HG03457 (cell line): ENCODE data around the gene CLN5.
"Not testable (repeated sequence)": the region's sequence is repeated elsewhere in the genome, so short reads cannot be mapped to it uniquely, and the experiment has no call there.

Experiments used
- ATAC-seq: cut with Tn5 transposase; IDR thresholded peaks from one replicate; pipeline ENCODE4 v1.9.1; 2021; ENCODE audit warnings: moderate number of reproducible peaks; ENCODE audit not compliant: unreplicated experiment

The CLN5 gene

DNA sequence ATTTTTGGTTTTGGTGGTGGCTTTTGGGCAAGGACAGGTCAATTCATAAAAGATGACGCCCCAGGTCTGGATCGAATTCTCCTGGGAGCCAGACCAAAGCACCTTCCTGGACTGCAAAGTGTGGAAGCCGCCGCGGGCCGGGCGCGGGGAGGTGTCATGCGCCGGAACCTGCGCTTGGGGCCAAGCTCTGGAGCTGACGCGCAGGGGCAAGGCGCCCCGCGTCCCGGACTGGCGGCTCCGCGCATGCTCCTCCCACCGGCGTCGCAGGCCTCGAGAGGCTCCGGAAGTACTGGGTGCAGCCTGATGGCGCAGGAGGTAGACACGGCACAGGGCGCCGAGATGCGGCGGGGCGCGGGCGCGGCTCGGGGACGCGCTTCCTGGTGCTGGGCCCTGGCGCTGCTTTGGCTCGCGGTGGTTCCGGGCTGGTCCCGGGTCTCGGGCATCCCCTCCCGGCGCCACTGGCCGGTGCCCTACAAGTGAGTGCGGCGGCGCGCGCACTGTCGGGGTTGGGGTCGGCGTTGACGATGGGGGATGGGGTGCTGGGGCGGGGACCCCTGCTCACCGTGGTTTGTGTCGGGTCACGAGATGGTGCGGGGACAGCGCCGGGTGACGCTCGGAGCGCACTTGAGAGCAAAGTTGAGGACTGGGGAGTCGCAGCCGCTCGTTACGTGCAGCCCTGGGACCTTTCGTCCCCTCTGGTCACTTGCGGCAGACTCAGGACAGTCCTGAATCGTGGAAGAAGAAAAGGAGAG, at the start of gene CLN5:
Gene CLN5, plus strand, starts transcription at position 286 of the 752 bp plus-strand sequence. Its CDS starts 18 bp downstream, at position 304.
- peak; percentile 96 for ATAC-seq

DNA sequence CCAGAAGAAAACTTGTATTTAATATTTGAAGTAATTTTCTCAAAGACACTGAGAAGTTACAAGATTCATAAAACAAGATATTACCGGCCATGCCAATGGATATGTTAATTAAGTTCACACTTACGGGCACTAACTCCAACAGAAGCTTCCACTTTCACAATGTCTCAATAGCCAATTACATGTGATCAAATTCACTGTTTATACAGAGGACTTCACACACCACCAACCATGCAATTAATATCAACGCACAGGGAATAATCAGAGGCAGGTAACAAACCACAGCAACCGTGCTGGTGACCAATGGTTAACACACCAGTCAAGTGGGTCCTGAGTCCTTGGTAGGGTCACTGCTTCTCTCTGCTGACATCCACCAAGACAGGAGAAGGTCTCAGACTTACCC, 49.5 kb upstream of the CLN5 start:
- ATAC-seq = no peak

DNA sequence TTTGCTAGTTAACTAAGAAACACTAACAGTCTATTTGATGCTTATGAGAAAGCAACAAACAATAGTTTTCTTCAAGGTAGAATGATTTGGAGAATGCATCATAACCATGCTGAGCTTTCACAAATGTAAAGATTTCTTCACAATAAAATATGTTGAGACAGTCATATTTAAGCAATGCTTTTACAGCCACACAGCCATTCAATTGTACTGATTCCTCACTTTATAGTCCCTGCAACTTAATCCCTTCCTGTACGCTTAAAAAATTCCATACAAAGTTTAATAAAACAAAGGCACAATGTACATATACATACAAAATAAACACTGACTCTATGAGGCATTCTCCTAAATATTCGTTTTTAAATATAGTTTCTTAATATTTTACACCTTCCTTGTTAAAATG, 48.2 kb upstream of the CLN5 start:
- no peak for ATAC-seq

DNA sequence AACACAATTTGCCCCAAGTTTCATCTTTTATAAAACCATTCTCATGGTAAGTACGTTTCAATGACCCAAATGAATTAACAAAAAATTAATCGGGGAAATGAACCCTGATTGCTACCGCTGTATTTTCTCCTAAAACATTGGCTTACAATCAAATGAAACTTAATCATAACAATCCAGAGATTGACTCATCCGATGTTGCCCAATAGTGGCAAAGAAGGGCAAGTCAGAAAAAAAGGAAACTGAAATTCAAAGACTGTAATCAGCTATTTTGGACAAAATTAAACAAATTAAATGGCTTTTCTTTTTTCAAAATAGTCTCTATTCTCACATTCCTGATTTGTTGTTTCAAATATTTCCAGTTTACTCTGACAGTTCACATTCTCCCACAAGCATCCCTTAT, 47.4 kb upstream of the CLN5 start:
- no peak for ATAC-seq

DNA sequence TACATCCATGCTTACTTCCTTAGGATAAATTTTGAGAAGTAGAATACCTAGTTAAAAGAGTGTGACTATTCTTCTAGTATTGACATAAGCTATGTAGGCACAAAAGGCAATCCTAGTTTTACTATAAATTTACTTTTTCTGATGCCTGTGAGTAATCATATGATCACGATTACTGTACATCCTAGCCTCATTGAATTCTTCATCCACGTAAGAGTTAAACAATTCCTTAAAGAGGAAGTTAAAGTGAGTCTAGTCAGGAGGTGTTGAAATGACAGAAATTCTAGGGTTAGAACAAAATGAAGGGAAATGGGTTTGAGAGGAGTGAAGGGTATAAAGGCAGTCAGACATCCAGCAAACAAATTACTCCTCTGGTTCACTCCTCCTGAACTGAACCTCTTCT, 43.7 kb upstream of the CLN5 start, which contains the start of gene ACOD1:
Gene ACOD1, plus strand, starts transcription at position 363 of the 400 bp plus-strand sequence. CDS start 48 bp downstream, outside the sequence.
- ATAC-seq = no peak

DNA sequence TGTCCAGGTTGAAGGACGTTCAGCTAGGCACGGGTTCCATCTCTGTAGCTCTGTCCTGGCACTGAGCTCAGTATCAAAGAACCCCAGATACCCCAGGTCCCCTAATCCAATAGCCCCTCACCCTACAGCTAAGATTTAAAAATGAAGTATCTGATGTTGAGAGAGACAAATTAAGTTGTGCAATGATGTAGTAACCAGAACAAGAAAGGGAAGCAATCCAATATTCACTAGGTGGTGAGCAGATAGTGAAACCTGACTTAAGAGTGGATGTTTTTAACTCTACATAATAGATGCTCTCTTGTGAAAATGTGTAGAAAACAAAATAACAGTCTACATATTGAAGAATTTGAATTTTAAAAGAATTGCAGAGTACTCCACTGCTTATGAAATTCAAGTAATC, 41.8 kb upstream of the CLN5 start:
- ATAC-seq = no peak

DNA sequence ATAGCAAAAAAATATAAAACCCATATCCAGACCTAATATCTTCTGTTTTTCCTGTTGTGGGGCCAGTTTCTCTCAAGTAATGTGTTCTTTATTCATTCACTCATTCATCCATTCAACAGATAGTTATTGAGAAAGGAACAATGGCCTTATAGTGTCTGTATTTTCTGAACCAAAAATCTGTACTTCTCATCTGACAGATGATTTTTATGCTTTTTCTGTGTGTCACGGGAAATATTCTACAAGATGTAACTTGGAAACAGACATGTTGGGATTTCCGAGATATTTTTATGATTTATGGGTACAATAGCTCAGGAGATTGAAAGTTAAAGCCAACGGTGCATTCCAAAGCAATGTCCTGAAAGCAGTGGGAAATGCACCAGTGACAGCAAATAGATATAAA, 37.9 kb upstream of the CLN5 start:
- no peak for ATAC-seq

DNA sequence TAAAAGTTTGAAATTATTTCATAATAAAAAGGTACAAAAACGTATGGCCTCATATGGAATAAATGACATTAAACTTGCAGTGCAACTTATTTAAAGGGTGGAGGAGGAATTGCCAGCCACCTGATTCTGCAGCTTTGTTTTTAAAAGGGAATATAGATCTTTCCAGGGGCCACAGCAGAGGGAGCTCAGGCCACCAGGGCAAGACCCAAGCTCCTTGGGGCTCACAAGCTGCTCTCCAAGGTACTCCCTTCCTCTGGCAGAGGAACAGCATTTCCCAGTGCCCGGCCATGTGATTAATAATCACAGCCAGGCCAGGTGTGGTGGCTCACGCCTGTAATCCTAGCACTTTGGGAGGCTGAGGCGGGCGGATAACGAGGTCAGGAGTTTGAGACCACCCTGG, 37.3 kb upstream of the CLN5 start:
- ATAC-seq = no peak

DNA sequence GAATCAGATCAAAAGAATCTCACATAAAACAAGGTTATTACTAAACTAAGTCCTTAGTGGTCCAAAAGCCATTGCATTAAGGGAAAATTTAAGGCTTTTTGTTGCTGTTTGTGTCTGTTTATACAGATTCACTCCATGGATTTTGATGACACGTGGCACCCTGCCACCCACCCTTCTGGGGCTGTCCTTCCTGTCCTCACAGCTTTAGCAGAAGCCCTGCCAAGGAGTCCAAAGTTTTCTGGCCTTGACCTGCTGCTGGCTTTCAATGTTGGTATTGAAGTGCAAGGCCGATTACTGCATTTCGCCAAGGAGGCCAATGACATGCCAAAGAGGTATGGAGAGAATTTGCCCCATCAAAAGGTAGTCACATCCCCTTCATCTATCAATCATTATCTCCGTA, 36.7 kb upstream of the CLN5 start:
- ATAC-seq = no peak

DNA sequence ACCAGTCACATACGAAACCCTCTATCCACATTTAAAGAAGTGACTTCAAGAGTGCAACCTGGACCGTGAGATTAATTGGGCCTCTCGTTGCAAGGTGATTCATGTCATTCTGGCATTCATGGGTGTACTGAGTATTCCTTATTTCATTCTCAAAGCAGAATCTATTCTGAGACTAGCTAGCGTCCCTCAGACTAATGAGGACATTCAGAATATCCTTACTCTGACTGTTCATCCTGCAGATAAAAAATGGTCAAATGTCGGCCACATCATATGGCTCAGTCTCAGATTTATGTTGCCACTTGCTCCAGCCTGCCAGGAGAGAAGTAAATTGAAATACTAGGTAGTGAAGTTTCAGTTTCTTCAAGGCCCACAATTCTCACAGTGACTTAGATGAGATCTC, 36.2 kb upstream of the CLN5 start:
- ATAC-seq = no peak

DNA sequence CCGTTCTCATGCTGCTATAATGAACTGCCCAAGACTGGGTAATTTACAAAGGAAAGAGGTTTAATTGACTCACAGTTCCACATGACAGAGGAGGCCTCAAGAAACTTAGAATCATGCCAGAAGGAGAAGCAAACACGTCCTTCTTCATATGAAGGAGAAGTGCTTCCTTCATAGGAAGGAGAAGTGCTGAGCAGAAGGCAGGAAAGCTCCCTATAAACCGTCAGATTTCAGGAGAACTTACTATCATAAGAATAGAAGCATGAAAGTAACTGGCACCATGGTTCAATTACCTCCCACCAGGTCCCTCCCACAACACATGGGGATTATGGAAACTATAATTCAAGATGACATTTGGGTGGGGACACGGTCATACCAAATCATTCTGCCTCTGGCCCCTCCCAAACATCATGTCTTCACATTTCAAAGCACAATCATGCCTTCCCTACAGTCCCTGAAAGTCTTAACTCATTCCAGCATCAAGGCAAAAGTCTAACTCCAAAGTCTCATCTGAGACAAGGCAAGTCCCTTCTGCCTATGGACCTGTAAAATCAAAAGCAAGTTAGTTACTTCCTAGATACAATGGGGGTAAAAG, 32.9 kb upstream of the CLN5 start:
- ATAC-seq = no peak

DNA sequence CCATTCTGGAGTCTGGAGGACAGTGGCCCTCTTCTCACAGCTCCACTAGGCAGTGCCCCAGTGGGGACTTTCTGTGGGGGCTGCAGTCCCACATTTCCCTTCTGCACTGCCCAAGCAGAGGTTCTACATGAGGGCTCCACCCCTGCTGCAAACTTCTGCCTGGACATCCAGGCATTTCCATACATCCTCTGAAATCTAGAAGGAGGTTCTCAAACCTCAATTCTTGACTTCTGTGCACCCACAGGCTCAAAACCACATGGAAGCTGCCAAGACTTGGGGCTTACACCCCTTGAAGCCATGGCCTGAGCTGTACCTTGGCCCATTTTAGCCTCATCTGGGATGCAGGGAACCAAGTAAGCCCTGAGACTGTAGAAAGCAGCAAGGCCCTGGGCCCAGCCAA, 32.1 kb upstream of the CLN5 start:
- ATAC-seq = not testable (repeated sequence)

DNA sequence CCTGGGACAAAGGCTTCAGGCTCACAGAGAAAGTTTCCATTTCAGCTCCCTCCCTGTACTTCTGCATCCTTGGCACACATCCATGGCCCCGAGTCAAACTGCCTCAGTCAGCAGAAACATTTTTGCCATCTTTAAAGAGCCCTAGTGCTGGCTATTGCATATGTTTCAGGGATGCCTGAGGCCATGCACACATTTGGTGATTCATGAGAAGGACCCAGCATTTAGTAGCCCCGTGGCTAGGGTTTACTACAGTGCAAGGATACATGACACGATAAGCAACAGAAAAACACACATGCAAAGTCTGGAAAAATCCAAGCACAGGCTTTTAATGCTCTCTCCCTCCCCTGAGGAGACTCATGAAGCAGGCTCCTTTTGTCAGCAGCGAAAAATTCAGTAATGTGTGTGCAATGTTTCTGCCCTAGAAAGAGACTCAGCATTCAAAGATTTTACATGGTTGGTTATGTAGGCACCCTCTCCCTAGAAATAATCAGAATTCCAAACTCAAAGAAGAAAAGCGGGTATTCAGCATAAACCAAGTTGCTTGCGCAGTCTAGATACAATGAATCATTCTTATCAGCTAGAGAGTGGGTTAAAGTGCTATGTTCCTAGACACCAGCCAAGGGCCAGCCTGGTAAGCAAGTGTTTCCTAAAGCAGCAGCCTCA, 26.0 kb upstream of the CLN5 start:
- ATAC-seq = no peak

DNA sequence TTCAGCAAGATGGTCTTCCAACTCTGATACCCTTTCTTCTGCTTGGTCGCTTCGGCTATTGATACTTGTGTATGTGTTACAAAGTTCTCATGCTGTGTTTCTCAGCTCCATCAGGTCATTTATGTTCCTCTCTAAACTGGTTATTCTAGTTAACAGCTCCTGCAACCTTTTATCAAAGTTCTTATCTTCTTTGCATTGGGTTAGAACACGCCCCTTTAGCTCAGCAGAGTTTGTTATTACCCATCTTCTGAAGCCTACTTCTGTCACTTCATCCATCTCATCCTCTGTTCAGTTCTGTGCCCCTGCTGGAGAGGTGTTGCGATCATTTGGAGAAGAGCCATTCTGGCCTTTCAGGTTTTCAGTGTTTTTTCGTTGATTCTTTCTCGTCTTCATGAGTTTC, 24.9 kb upstream of the CLN5 start:
- no peak for ATAC-seq

DNA sequence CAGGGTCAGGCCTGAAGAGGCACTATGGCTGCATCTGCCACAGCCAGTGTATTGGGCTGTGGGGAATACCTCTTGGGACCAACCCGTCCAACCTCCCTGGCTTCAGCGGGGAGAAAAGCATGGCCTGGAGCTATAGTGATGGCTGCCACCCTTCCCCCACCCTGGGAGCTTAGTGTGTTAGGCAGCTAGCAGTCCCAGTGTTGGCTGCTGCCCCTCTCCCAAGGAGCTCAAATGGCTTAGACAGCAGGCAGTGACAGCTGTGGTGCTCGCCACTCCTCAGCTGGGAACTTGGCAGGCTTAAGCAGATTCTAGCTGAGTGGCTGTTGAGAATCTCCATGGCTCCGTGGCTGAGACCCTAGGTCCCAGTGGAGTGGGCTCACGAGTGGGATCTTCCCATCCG, 23.8 kb upstream of the CLN5 start:
- ATAC-seq = no peak

DNA sequence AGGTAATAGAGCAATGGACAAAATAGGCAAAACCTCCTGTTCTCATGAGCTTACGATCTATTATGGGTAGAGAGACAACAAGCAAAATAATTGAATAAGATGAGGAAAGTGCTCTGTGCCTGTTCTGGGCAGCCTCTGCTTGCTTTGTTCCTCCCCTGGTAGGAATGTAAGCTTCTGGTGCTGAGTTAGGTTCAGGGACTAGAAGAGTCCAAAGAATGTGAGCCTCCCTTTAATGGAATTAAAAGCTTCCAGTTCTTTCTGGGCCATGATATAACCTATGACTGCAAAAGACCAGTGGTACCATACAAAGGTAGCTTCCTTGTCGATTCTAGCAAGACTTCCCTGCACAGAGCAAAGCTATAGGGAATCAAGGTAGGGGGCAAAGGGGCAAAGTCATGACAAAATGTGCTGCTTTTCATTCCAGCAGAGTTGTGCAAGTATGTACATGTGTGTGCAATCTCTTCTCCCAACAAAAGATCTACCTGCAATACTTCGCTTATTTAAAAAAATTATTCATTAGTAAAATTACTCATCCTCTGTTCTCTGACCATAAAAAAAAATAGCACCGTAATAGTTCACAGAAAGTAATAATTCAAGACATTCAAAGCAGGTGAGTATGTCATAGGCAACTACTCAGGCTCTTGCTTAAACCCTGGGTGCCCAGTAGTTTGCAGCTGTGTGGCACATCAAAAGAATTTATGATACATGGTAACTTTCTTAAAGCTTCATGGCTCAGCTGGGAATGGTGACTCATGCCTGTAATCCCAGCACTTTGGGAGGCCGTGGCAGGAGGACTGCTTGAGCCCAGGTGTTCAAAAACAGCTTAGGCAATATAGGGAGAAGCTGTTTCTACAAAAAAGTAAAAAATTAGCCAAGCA, 22.2 kb upstream of the CLN5 start:
- ATAC-seq = no peak

DNA sequence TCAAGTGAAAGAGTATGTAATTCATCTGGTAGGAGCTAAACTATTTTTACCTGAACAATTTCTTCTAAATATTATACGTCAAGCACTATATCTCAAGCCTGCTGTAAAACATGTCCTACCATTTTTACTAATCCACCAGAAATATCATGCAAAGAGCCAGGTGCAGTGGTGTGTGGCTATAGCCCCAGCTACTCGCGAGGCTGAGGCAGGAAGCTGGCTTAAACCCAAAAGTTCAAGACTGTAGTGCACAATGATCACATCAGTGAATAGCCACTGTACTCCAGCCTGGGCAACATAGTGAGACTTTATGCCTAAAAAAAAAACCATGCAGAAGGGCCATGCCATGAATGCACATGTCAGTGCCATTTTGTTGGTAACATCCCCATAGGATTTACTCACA, 20.7 kb upstream of the CLN5 start:
- no peak for ATAC-seq

DNA sequence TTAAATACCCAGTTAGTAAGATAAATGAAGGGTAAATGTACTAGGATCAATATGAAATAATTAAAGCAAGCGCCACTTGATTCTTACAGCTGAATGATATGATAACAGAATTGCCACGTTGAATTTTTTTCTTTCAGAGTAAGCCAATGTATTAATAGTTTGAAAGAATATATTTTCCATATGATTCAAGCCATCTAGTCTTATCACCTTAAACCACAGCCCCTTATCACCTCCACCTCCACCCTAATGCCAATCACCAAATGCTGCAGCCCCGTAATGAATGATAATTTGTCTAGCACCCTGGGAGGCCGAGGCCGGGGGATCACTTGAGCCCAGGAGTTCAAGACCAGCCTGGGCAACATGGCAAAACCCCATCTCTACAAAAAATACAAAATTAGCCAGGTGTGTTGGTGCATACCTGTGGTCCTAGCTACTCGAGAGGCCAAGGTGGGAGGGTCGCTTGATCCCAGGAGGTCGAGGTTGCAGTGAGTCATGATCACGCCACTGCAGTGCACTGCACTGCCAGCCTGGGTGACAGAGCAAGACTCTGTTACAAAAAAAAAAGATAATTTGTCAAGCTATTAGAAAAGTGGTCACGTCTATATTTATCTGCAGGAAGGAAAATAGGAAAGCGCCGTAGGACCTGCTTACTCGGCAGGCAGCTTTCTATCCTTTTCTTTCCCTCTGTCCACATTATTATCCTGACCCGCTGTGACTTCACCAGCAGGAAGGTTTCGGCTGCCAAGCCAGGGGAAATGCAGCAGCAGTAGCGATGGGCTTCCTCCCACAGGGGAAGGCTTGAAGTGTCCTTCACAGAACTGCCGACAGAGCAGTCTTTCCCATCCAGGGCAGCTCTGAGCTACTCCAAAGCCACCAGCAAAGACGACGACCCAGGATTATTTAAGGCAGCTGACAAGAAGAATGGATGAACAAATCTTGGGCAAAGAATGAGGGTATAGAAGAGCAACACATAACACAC, 19.7 kb upstream of the CLN5 start:
- no peak for ATAC-seq

DNA sequence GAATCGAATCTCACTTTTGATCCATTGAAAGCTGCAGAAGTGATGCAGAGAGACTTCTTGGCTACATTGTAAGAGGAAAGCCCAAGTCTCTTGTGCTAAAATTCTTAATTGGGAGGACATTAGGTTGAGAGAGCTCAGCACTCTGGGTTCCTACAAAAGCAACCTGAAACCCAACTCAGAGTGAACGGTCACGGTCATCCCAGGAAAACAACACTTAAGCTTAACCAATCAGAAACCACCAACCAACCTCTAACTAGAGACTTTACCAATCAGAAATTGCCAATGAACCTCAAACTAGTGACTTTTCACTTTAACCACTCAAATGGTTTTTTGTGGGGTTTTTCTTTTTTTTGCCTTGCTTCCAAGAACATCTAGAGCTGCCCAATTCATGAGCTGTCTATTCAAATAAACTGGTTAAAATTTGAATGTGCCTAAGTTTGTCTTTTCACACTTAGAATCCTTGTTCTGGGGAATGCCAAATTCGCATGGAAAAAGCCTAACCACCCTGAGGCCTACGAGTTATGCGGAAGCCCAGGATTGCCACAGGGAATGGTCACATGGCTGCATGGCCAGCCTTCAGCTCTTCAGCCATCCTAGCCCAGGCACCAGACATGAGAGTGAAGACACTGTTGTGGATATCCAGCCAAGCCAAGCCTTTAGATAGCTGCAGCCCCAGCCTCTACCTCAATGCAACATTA, 17.8 kb upstream of the CLN5 start:
- ATAC-seq = no peak

DNA sequence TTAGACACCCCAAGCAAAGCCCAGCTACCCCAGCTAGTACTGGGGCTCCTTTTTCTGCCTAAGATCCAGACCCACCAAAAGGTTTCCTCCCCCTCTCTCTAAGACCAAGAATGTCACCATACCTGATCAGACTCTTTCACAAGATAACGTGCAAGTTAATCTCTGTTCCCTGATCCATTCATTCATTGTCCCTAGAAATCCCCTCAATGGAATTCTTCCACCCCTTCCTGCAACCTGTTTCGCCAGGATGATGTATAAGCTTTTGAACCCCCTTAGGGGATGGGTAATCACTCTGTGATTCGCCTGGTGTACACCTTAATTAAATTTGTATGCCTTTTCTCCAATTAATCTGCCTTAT, 17.3 kb upstream of the CLN5 start:
- ATAC-seq = no peak
